GM18499 (cell line): Measurements from ENCODE around the gene RNF187.
A peak's percentile ranks its signal among the peaks of the same experiment; 100 is the strongest.
"Not testable (repeated sequence)": the region's sequence is repeated elsewhere in the genome, so short reads cannot be mapped to it uniquely, and the experiment has no call there.

Experiments used
- ATAC-seq: cut with Tn5 transposase; IDR thresholded peaks from one replicate; pipeline ENCODE4 v1.9.1; 2021; ENCODE audit warnings: moderate number of reproducible peaks; ENCODE audit not compliant: insufficient read depth, unreplicated experiment

The RNF187 gene

GRCh38 chr1:228483789-228484188 is 3.4 kb upstream of the RNF187 start:
- no peak for ATAC-seq

GRCh38 chr1:228486596-228487335 is 416 bp upstream of the RNF187 start:
- peak; percentile 58 for ATAC-seq

DNA sequence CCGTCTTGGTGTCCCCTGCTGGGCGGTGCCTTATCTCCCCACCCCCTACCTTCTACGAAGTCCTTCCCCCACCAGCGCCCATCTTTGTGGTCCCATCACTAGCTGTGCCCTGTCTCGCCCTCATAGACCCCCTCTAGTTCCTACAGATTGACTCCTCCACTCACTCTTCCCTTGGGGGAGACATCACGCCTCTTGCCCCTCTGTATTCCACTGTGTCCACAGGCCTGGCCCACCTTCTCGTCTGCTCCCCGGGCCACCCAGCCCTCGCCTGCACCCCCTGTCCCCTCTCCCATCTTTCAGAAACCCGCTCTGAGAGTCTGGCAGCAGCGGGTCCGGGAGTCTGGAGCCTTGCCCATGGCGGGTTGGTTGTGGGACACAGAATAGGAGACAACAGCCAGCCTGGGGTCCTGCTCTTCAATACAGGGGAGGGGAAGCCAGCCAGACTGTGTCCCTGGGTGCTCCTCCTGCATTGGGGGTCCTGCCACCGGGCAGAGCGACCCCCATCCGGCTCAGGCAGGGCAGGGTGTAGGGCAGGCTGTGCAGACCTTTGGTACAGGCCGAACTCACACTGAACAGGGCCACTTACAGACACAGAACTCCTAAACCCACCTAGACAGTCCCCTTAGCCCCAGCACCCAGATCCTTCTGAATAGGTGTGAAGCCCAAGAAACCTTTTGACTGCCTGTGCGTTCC is 1.1 kb downstream of the RNF187 start:
- no peak for ATAC-seq

DNA sequence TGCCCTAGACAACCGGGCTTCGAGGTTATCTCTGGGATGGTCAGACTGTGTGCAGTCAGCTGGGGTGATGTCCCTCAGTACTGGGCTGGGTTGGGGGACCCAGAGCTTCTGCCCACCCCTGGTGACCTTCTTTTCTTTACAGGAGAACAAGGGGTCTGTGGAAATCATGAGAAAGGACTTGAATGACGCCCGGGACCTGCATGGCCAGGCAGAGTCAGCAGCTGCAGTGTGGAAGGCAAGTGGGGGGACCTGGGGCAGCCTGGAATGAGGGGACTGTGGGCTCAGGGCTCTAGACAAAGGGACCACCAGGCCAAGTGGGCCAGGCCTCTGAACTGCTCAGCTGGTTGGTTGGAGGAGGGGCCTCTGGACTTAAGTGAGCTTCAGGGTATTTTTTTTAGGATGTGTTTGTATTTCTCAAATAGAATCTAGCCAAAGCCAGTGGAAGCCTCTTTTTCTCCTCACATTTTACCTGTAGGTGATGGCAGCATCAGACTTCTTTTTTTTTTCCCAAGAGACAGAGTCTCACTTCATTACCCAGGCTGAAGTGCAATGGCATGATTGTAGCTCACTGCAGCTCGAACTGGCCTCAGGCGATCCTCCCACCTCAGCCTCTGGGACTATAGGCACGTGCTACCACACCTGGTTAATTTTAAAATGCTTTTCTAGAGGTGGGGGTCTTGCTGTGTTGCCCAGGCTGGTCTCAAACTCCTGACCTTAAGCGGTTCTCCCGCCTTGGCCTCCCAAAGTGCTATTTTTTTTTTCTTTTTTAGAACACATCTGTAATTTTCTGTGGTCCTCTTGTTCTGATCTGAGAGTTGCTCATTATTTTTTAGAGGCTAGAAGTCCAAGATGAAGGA is 1.9 kb downstream of the RNF187 start:
- ATAC-seq = no peak

- ATAC-seq = no peak
These were observed 3.2 kb downstream of the RNF187 start for GRCh38 chr1:228490120-228491078.

DNA sequence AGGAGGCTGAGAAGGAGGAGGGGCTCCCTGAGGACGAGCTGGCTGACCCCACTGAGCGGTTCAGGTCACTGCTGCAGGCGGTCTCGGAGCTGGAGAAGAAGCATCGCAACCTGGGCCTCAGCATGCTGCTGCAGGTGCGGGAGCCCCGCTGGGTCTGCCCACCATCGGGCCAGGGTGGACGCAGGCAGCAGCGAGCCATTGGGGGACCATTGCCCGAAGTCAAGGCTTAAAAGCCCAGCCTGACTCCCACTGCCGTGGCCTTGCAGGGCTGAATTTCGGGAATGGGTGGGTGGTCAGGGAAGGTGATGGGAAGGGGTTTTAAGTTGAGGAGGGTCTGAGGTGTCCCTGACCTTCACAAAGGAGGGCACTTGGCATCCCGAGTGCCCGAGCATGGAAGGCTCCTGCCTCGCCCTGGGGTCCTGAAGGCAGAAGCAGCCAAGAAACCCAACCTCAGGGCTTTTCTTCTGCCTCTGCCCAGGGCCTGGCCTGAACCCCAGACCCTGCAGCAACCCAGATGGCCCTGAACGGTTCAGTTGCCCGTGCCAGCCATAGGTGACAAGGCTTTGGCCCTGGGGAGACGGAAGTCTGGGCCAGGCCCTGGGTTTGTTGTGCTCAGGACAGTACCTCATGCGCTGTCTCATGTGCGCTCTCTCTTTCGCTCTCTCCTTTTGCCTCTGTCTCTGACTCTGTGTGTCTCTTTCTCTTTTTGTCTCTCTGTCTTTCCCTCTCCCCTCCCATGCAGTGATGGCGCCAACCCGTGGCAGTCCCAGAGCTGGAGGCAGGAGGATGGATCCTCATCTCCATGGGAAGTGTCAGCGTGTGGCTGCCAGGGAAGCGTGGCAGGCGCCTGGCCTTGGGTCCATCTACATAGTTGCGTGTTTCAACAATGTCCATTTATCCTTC is 6.2 kb downstream of the RNF187 start:
- no peak for ATAC-seq

DNA sequence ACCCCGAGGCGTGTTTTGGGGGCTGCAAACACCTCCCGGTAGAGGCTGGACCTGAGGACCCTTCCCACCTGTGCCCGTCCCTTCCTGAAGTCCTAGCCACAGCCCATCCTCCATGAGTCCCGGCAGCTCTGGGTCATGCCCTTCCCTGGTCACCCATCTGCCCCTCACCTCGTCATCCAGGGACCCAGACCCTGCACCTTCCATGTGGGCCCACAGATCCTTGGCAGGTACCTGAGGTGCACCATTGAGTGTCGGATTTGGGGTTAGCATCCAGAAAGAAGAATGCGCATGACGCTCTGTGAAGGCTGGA is 6.8 kb downstream of the RNF187 start:
- ATAC-seq = no peak

DNA sequence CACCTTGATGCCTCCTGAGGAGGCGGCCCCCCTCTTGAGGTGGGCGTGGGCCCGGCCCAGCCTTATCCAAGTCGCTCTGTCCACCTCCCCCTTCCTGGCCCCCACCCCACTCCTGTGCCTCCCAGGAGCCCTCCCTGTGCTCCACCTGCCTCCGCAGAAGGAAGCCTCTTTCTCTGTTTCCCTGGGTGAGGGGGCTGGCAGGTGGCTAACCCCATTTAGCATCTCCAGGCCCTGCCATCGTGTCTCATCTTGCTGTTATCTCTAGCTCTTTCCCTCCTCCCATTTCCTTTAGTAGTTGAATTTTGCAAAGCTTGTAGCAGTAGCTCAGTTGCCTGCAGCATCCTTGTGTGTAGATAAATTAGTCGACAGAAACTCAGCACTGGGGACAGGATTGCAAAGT is 7.2 kb downstream of the RNF187 start:
- ATAC-seq = no peak

DNA sequence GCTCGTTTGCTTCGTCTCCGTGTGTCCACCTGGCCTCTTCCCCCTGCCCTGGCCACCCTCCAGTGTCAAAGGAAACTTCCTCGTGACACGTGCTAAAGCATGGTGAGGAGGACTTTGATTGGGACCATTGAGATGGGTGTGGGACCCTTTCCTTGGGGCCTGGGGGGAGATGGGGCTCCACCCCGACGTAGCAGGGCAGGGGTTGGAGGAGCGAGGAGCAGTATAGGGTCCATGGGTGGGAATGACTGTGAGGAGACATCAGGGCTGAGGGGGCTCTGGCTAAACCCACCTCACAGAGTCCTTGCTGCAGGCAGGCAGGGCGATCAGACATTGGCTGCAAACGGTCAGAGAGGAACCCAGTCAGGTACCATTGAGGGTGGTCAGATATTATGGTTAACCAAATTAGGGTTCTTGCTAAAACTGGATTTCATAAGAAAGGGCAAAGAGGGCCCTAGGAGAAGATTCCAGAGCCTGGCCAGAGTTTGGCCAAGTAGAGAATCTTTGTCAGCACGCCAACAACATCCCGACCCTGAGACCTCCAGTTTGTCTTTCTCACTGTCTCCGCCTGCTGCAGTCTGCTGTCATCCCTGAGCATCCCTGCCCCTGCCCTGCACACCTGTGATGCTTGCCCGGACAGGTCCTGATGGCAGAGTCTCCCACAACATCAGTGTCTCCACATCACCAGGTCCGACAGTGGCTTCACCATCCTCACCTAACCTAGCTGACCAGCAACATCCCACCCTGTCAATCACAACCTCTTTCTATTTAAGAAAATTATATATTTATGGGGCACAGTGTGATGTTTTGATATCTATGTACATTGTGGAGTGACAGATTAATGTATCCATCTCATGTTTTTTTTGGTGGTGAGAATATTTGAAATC is 8.0 kb downstream of the RNF187 start:
- ATAC-seq = no peak

DNA sequence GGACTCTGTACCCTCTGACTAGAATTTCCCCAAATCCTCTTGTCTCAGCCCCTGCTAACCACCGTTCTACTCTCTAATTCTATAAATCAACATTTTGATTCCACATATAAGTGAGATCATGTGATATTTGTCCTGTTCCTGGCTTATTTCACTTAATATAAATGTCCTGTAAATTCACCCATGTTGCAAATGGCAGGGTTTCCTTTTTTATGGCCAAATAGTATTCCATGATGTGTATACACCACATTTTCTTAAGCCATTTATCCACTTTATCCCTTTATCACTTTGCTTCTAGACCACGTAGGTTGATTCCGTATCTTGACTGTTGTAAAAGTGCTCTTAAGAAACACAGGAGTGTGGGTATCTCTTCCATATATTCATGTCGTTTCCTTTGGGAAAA is 8.9 kb downstream of the RNF187 start:
- no peak for ATAC-seq

DNA sequence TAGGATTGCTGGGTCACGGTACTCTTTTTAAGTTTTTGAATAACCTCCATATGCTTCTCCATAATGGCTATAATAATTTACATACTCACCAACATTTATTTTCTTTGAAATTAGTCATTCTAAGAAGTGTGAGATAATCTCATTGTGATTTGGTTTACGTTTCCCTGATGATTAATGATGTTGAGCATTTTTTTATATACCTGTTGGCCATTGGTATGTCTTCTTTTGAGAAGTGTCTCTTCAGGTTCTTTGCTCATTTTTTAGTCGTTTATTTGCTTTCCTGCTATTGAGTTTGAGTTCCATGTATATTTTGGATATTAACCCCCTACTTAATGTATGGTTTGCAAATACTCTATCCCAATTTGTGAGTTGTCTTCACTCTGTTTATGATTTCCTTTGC is 9.3 kb downstream of the RNF187 start:
- no peak for ATAC-seq

DNA sequence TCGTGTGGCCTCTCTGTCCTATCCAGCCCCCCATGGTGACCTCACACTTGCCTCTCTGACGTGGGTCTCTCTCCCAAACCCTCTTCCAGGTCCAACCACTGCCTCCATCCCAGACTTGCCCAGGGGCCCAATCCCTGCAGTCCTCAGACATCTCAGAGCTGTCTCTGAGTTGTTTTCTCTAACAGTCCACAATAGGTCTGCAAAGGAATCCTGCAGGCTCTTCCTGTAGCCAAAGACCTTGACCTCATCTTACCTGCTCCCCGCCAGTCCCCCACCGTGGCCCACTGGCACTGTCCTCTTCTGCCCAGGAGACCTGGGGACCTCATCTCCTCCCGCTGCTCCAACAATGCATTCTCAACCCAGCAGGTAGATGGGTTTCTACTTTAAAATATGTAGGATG is 10.0 kb downstream of the RNF187 start:
- ATAC-seq = no peak

- no peak for ATAC-seq
These were observed 10.6 kb downstream of the RNF187 start for GRCh38 chr1:228497817-228498216.

DNA sequence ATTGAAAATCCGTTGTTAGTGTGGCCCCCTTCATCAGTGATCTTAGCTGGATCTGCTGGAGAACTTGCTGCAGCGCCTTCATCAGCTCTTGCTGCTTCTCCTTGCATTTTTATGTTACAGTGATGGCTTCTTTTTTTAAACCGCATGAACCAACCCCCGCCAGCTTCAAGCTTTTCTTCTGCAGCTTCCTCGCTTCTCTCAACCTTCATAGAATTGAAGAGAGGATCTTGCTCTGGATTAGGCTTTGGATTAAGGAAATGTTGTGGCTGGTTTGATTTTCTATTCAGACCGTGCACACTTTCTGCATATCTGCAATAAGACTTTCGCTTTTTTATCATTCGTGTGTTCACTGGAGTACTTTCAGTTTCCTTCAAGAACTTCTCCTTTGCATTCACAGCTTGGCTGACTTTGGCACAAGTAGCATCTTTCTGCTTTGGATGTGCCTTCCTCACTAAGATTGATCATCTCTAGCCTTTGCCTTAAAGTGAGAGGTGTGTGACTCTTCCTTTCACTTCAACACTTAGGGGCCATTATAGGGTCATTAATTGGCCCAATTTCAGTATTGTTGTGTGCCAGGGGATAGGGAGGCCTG is 13.1 kb downstream of the RNF187 start:
- ATAC-seq = no peak

GRCh38 chr1:228500901-228501871 is 14.0 kb downstream of the RNF187 start:
- ATAC-seq = peak; percentile 83

DNA sequence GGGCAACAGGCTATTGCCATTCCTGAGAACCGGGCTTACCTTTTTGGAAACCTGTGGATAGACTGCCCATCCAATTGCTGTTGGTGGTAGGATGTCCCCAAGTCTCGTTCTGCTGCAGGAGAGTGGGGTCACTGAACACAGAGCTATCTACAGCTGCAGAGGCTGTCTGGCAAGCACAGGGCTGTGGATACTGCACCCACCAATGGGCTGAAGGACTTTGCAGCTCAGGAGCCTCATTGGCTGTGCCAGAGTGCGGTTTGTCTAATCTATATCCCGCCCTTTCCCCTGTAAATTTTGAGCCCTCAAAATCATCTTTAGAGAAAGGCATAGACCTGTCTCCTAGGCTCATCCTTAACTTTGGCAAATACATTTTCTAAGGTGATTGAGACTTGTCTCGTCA is 15.3 kb downstream of the RNF187 start:
- ATAC-seq = no peak

GRCh38 chr1:228505944-228506343 is 18.8 kb downstream of the RNF187 start:
- ATAC-seq = not testable (repeated sequence)
